SKM-1 treated with dmso at 0.1 percent for 144 hours (cell line): ENCODE data around the gene HSD11B1L.
"Not testable (repeated sequence)": the region's sequence is repeated elsewhere in the genome, so short reads cannot be mapped to it uniquely, and the experiment has no call there.

ENCODE experiments used
- DNase-seq: peaks from one replicate; lab custom pipeline; 2025; ENCODE audit not compliant: unreplicated experiment; lab: John Stamatoyannopoulos, UW

The HSD11B1L gene

GRCh38 chr19:5697890-5698634 is 17.2 kb downstream of the HSD11B1L start:
- no peak for DNase-seq

GRCh38 chr19:5698635-5699422 is 18.0 kb downstream of the HSD11B1L start:
- DNase-seq = no peak

GRCh38 chr19:5700455-5701092 is 19.7 kb downstream of the HSD11B1L start:
- no peak for DNase-seq

GRCh38 chr19:5702053-5702410 is 21.2 kb downstream of the HSD11B1L start:
- DNase-seq = not testable (repeated sequence)

- no peak for DNase-seq
Observed at GRCh38 chr19:5703819-5704818, 23.3 kb downstream of the HSD11B1L start.

GRCh38 chr19:5705552-5705951 is 24.7 kb downstream of the HSD11B1L start:
- DNase-seq = no peak

- no peak for DNase-seq
Observed at GRCh38 chr19:5706876-5707573, 26.2 kb downstream of the HSD11B1L start.

GRCh38 chr19:5707576-5708575 is 27.0 kb downstream of the HSD11B1L start:
- DNase-seq = no peak

GRCh38 chr19:5711025-5711424 is 30.2 kb downstream of the HSD11B1L start:
- DNase-seq = no peak

GRCh38 chr19:5711713-5712161 is 30.9 kb downstream of the HSD11B1L start:
- DNase-seq = no peak

GRCh38 chr19:5713228-5713627 is 32.4 kb downstream of the HSD11B1L start:
- DNase-seq = no peak

- DNase-seq = no peak
Observed at GRCh38 chr19:5714816-5715215, 34.0 kb downstream of the HSD11B1L start.

- DNase-seq = no peak
Observed at GRCh38 chr19:5717215-5717935, 36.5 kb downstream of the HSD11B1L start.

GRCh38 chr19:5718037-5718578 is 37.3 kb downstream of the HSD11B1L start:
- DNase-seq = no peak

GRCh38 chr19:5718579-5719273 is 37.9 kb downstream of the HSD11B1L start:
- peak; percentile 37 for DNase-seq

- no peak for DNase-seq
Observed at GRCh38 chr19:5719274-5719960, 38.6 kb downstream of the HSD11B1L start.
